CD4-positive, alpha-beta T cell treated with Interleukin-4 for 4 hours (primary cell): ENCODE data around the gene DNAH9.
"Not testable (repeated sequence)": the region's sequence is repeated elsewhere in the genome, so short reads cannot be mapped to it uniquely, and the experiment has no call there.

Experiments used
- DNase-seq: peaks from one replicate; pipeline ENCODE4 v3.0.0-alpha.2; 2020

Gene DNAH9

DNA sequence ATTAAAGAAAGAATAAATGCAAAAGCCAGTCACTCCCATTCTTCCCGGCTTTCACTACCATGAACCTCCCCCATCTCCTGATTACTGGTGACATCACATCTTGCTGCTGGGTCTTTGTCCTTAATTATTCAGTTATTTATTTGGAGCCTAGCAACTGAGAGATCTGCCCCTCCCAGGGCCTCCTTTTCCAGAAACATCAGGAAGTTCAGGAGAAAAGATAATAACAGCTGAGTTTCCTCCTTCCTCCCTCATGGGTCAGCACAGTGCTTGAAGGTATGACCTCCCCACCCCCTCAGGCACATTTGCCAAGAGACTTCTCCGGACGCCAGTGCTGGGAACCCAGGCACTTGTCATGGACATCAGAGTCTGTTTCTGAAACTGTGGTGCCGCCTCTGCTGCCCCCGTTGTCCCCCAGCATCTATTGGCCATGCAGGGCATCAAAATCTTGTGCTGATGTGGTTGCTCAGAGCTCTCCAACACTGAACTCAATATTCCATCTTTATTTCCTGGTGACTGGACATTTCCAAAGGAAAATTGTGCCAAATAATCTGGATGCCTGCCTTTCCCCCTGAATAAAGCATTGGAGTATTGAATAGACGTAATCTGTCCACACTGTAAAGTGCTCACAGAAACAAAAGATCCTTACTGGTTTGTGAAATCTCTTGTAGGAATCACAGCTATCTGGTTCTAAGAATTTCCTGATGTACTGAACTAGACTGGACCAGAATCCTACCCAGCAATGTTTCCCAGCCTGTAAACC lies 327.2 kb downstream of the DNAH9 start:
- DNase-seq: no peak

GRCh38 chr17:11928436-11928835 lies 330.2 kb downstream of the DNAH9 start:
- no peak for DNase-seq

GRCh38 chr17:11932337-11932898 lies 334.1 kb downstream of the DNAH9 start:
- DNase-seq: no peak

GRCh38 chr17:11935734-11936406 lies 337.6 kb downstream of the DNAH9 start:
- peak; percentile 4 for DNase-seq

DNA sequence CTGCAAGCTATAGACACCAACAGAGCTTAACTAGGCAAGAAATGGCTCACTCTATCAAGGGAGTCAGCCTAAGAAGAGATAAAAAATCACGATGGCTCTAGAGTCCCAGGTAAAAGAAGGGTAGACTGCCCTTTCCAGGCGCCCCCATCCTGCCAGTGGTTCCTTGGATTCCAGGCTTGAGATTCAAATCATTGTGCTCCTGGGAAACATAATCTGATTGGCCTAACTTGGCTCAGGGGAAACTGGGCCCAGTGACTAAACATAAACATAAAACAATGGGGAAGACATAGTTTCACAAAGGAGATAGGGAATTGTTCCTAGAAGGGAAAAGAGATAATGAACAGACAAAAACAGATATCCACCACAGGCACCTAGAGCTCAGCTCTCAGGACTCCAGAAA lies 342.6 kb downstream of the DNAH9 start:
- no peak for DNase-seq

GRCh38 chr17:11943086-11943485 lies 344.8 kb downstream of the DNAH9 start:
- not testable (repeated sequence) for DNase-seq

GRCh38 chr17:11943759-11944347 lies 345.6 kb downstream of the DNAH9 start:
- DNase-seq: no peak

DNA sequence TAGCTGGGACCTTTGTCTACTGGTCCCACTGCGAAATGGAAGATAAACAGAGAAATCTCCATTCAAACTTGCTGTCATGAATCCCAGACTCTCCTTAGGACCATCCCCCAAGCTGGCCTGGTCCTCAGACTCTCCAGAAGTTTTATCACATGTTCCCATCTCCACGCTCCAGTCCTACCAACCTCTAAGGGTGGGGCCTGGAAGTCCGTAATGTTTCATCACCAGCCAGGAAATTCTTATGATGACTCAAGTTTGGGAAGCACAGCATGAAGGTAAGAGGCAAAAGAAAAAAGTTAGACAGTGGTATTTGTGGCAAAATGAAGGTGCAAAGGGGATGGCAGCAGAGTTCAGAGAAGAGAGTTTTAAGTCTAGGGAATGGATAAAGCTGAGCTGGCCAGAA lies 346.3 kb downstream of the DNAH9 start:
- DNase-seq: no peak

- DNase-seq: no peak
Observed at GRCh38 chr17:11948789-11949188, 350.5 kb downstream of the DNAH9 start.

DNA sequence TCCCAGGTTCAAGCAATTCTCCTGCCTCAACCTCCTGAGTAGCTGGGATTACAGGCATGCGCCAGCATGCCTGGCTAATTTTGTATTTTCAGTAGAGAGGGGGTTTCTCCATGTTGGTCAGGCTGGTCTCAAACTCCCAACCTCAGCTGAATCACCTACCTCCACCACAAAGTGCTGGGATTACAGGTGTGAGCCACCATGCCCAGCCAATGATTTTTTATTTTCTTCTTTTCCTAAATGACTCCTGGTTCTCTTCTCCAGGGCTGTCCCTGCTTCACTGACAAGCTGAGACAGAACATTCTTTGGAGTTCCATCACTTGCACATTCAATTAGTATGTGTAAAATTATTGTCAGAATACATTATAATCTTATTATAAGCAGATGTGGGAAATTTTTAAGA lies 351.3 kb downstream of the DNAH9 start:
- DNase-seq: not testable (repeated sequence)

DNA sequence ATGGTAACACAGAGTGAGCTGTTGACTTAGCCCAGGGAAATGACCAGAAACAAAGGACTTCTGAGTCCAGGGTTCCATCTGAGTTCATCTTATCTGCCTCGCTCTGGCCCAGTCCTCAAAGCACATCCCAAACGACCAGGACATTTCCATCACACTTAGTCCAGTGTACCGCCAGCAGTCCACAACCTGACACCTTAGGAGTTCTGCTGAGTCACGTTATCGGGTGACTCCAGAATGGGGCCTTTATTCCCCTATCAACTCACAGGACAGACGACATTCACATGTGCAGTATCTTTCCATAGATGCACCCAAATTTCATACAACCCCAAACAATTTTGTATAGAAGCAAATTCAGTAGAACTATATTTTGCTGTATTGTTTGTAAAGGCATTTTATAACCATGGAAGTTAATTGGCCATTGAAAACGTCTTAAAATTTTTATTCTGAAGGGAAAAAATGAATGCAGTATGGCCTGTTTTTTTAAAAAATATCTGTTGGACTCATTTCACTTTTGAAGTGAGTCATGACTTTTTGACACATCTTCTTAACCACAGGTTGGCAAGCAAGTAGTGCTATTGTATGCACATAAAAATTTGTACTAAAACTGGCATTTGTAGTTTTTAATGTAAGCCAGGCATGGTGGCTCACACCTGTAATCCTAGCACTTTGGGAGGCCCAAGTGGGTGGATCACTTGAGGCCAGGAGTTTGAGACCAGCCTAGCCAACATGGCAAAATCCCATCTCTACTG lies 352.7 kb downstream of the DNAH9 start:
- DNase-seq: no peak

GRCh38 chr17:11952610-11953009 lies 354.3 kb downstream of the DNAH9 start:
- DNase-seq: no peak

- no peak for DNase-seq
Observed at GRCh38 chr17:11953924-11954323, 355.7 kb downstream of the DNAH9 start.

DNA sequence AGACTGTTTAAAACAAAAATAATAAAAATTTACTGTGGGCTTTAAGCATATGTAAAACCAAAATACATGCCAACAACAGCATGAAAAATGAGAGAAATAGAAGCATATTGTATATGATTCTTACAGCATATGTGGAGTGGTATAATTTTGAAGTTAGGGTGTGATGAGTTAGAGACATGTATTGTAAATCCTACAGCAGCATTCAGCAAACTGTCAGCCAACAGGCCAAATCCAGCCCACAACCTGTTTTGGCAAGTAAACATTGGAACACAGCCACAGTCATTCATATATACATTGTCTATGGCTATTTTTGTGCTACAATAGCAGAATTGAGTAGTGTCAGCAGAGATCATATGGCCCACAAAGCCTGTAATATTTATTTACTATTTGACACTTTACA lies 356.7 kb downstream of the DNAH9 start:
- DNase-seq: no peak

GRCh38 chr17:11969565-11969964 lies 371.3 kb downstream of the DNAH9 start:
- DNase-seq: no peak

GRCh38 chr17:11972741-11973140 lies 374.5 kb downstream of the DNAH9 start:
- DNase-seq: not testable (repeated sequence)

GRCh38 chr17:11979795-11980194 lies 381.5 kb downstream of the DNAH9 start:
- no peak for DNase-seq

DNA sequence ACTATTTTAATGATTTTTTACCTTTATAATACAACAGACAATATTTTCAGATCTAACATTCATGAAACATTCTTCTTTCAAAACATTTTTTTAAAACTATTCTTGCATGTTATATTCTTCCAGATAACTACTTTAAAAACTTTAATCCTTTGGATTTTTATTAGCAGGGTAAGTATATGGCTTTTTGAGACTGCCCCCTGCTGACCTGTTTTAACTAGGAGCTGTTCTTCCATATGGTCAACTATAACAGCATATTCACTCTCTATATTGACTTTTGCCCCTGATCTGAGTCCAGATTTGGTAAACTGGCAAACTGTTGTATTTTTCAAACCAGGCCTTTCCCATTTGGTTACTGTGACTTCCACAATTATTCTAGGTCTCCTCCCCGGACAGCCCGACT lies 382.5 kb downstream of the DNAH9 start:
- DNase-seq: no peak

DNA sequence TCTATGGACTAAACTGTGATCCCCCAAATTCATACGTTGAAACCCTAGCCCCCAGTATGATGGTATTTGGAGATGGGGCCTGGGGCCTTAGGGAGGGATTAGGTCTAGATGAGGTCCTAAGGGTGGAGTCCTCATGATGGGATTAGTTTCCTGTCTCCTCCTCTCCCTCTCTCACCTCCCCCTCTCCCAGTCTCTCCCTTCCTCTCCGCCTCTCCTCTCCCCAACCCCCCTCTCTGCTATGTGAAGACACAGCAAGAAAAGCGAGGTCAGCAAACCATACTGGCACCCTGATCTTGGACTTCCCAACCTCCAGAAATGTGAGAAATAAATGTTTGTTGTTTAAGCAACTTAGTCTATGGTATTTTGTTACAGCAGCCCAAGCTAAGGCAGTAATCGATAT lies 383.6 kb downstream of the DNAH9 start:
- no peak for DNase-seq

DNA sequence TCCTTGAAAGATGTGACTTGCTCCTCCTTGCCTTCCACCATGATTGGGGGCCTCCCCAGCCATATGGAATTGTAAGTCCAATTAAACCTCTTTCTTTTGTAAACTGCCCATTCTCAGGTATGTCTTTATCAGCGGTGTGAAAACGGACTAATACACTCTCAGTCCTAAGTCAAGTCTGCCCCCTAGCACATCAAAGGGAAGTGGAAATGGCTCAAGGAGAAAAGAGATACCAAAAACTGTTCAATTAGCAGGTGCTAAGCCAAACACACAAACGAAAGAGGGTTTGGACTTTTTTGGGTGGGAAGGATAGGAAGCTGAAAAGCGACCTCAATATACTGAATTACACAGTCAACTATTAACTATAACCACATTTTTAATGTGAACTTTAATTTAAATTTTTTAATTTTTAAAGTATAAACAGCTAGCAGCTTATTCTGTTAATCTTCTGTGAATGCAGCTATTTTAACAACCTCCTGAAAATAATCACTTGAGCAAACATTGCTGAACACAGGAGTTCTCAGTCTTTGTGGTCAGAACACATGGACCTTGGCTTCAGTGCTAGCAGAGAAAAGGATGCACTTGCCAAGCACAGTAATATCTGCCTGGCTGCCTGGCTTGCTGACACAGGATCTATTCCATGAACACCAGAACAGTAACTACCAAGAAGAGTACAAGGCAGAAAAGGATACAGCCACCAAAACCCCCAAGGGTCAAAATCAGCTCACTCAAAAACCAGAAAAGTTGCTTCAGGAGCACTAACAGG lies 388.1 kb downstream of the DNAH9 start:
- DNase-seq: no peak

DNA sequence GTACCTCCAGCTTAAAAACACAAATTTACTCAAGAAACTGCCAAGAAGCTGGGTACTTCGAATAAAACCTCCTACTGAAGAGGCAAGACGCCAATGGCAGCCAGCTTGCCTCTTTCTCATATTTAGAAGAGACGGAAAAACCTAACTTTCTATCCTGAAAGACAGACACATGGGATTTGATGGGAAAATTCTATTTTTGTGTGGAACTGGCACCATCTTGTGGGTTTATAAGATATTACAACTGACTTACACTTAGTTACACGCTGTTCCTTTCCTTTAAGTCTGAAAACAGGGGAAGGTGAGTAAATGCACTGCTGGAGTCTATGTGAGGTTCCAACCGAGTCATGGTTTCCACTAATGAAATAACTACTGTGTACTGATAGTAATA lies 388.7 kb downstream of the DNAH9 start:
- DNase-seq: no peak

- DNase-seq: no peak
Observed at GRCh38 chr17:11990363-11990983, 392.2 kb downstream of the DNAH9 start.
